WTC11 (cell line): Measurements from ENCODE around the gene ARHGAP18. TPM values are rescaled to one million over a fixed set of nuclear protein-coding genes. Genes with fewer than 3 reads are reported as not detected.

ENCODE experiments used
- ATAC-seq: fragments of 200-7000 bp; cut with Tn5 transposase; 2 replicates; pipeline ENCODE4 v1.10.0; 2021; ENCODE audit warnings: mild to moderate bottlenecking, moderate library complexity
- CTCF ChIA-PET: fragments of 300-600 bp; sonication (Branson Sonifier 250); formaldehyde crosslinking; loops from one replicate; lab custom pipeline; 2021; ENCODE audit warnings: antibody characterized with exemption; lab: Charles Lee
- POLR2A ChIA-PET: fragments of 350-600 bp; sonication (Branson Sonifier 250); formaldehyde crosslinking; loops from one replicate; lab custom pipeline; 2021; ENCODE audit warnings: antibody characterized with exemption; lab: Charles Lee
- DNase-seq: peaks from one replicate; pipeline ENCODE4 v3.0.0; 2021; ENCODE audit warnings: low spot score
- H3K27ac Mint-ChIP-seq: 2 replicates; pipeline ENCODE4 v1.8.0; 2021; ENCODE audit warnings: mixed read lengths
- H3K27me3 Mint-ChIP-seq: 2 replicates; pipeline ENCODE4 v1.8.0; 2021; ENCODE audit warnings: low read depth, mild to moderate bottlenecking, moderate library complexity, mixed read lengths
- H3K36me3 Mint-ChIP-seq: 2 replicates; pipeline ENCODE4 v1.8.0; 2021; ENCODE audit warnings: mixed read lengths
- H3K4me1 Mint-ChIP-seq: 2 replicates; pipeline ENCODE4 v1.8.0; 2022; ENCODE audit warnings: mixed read lengths
- H3K4me3 Mint-ChIP-seq: 2 replicates; pipeline ENCODE4 v1.8.0; 2021; ENCODE audit warnings: mild to moderate bottlenecking, moderate library complexity, mixed read lengths
- H3K9me3 Mint-ChIP-seq: 2 replicates; pipeline ENCODE4 v1.8.0; 2021; ENCODE audit warnings: mixed read lengths
- AFF4 ChIP-seq: sonication (generic); formaldehyde crosslinking; IDR thresholded peaks from 2 replicates; pipeline ENCODE4 v1.8.1; 2023; ENCODE audit warnings: mild to moderate bottlenecking, missing genetic modification reagents, borderline replicate concordance
- CBFB ChIP-seq: sonication (generic); formaldehyde crosslinking; IDR thresholded peaks from 2 replicates; pipeline ENCODE4 v1.8.1; 2022; ENCODE audit warnings: mild to moderate bottlenecking, low read depth, missing genetic modification reagents
- CREM ChIP-seq: sonication (generic); formaldehyde crosslinking; IDR thresholded peaks from 2 replicates; pipeline ENCODE4 v1.8.1; 2022; ENCODE audit warnings: mild to moderate bottlenecking, missing genetic modification reagents, moderate library complexity
- CTCF ChIP-seq: fragments of 200-600 bp; IDR thresholded peaks from 2 replicates; pipeline ENCODE4 v1.8.0; 2022; ENCODE audit warnings: antibody characterized with exemption
- E2F5 ChIP-seq: sonication (generic); formaldehyde crosslinking; IDR thresholded peaks from 2 replicates; pipeline ENCODE4 v1.8.1; 2022; ENCODE audit warnings: mild to moderate bottlenecking, moderate library complexity, missing genetic modification reagents
- ELF4 ChIP-seq: sonication (generic); formaldehyde crosslinking; IDR thresholded peaks from 2 replicates; pipeline ENCODE4 v1.8.1; 2022; ENCODE audit warnings: low read depth, mild to moderate bottlenecking, moderate library complexity, missing genetic modification reagents
- EMX1 ChIP-seq: fragments of 250-450 bp; sonication (Bioruptor Pico); IDR thresholded peaks from 2 replicates; pipeline ENCODE4 v1.8.0; 2021; ENCODE audit warnings: mild to moderate bottlenecking
- ESRRA ChIP-seq: sonication (generic); formaldehyde crosslinking; IDR thresholded peaks from 2 replicates; pipeline ENCODE4 v1.8.1; 2022; ENCODE audit warnings: mild to moderate bottlenecking, missing genetic modification reagents, borderline replicate concordance
- ETV6 ChIP-seq: sonication (generic); formaldehyde crosslinking; IDR thresholded peaks from 2 replicates; pipeline ENCODE4 v1.8.1; 2022; ENCODE audit warnings: mild to moderate bottlenecking, missing genetic modification reagents
- FOXJ3 ChIP-seq: sonication (generic); formaldehyde crosslinking; IDR thresholded peaks from 2 replicates; pipeline ENCODE4 v1.9.0; 2021; ENCODE audit warnings: missing genetic modification reagents, mild to moderate bottlenecking, borderline replicate concordance
- FOXP1 ChIP-seq: sonication (generic); formaldehyde crosslinking; IDR thresholded peaks from 2 replicates; pipeline ENCODE4 v1.8.0; 2022; ENCODE audit warnings: missing genetic modification reagents, mild to moderate bottlenecking, moderate library complexity, borderline replicate concordance
- GABPB1 ChIP-seq: sonication (generic); formaldehyde crosslinking; IDR thresholded peaks from 2 replicates; pipeline ENCODE4 v1.8.1; 2023; ENCODE audit warnings: mild to moderate bottlenecking, missing genetic modification reagents
- IRF1 ChIP-seq: sonication (generic); formaldehyde crosslinking; IDR thresholded peaks from 2 replicates; pipeline ENCODE4 v1.8.0; 2023; ENCODE audit warnings: missing genetic modification reagents
- JUN ChIP-seq: sonication (generic); formaldehyde crosslinking; IDR thresholded peaks from 2 replicates; pipeline ENCODE4 v1.8.0; 2023; ENCODE audit warnings: mild to moderate bottlenecking, missing genetic modification reagents
- MXD4 ChIP-seq: fragments of 250-450 bp; sonication (Bioruptor Pico); IDR thresholded peaks from 2 replicates; pipeline ENCODE4 v1.8.0; 2021; ENCODE audit warnings: mild to moderate bottlenecking, moderate library complexity, borderline replicate concordance
- MYBL2 ChIP-seq: sonication (generic); formaldehyde crosslinking; IDR thresholded peaks from 2 replicates; pipeline ENCODE4 v1.8.1; 2023; ENCODE audit warnings: mild to moderate bottlenecking, moderate library complexity, missing genetic modification reagents
- NFATC4 ChIP-seq: fragments of 250-450 bp; sonication (Bioruptor Pico); IDR thresholded peaks from 2 replicates; pipeline ENCODE4 v1.9.0; 2021; ENCODE audit warnings: mild to moderate bottlenecking
- NR1H2 ChIP-seq: sonication (generic); formaldehyde crosslinking; IDR thresholded peaks from 2 replicates; pipeline ENCODE4 v1.9.0; 2021; ENCODE audit warnings: mild to moderate bottlenecking, moderate library complexity, missing genetic modification reagents
- PREB ChIP-seq: sonication (generic); formaldehyde crosslinking; IDR thresholded peaks from 2 replicates; pipeline ENCODE4 v1.8.1; 2022; ENCODE audit warnings: mild to moderate bottlenecking, missing genetic modification reagents, moderate library complexity, borderline replicate concordance
- SOX15 ChIP-seq: fragments of 250-450 bp; sonication (Bioruptor Pico); IDR thresholded peaks from 2 replicates; pipeline ENCODE4 v1.9.0; 2021; ENCODE audit warnings: mild to moderate bottlenecking
- TEAD4 ChIP-seq: sonication (generic); formaldehyde crosslinking; IDR thresholded peaks from 2 replicates; pipeline ENCODE4 v1.8.0; 2022; ENCODE audit warnings: mild to moderate bottlenecking, missing genetic modification reagents
- ZNF219 ChIP-seq: sonication (generic); formaldehyde crosslinking; IDR thresholded peaks from 2 replicates; pipeline ENCODE4 v1.8.0; 2023; ENCODE audit warnings: missing genetic modification reagents, mild to moderate bottlenecking, borderline replicate concordance
- ZNF416 ChIP-seq: fragments of 250-450 bp; sonication (Bioruptor Pico); IDR thresholded peaks from 2 replicates; pipeline ENCODE4 v1.9.0; 2021; ENCODE audit warnings: mild to moderate bottlenecking, inconsistent platforms
- ZNF512 ChIP-seq: sonication (generic); formaldehyde crosslinking; IDR thresholded peaks from 2 replicates; pipeline ENCODE4 v1.8.1; 2022; ENCODE audit warnings: missing genetic modification reagents, borderline replicate concordance
- ZNF671 ChIP-seq: fragments of 250-450 bp; sonication (Bioruptor Pico); IDR thresholded peaks from 2 replicates; pipeline ENCODE4 v1.8.0; 2021; ENCODE audit warnings: mild to moderate bottlenecking
- total RNA-seq: library from RNA; stranded (reverse); gene quantifications from 3 replicates; pipeline ENCODE4 v1.2.3, GENCODE V29; 2021

The ARHGAP18 gene
- total RNA-seq, 1 experiment from 2014 or later: 4.6 TPM

GRCh38 chr6:129753422-129753821, 43.4 kb upstream of the ARHGAP18 start (continued):
- TF ChIP-seq ELF4 (CRISPR knock-in tag): no peak
- no peak for TF ChIP-seq JUN (CRISPR knock-in tag)
- no peak for TF ChIP-seq CBFB (CRISPR knock-in tag)
- no peak for TF ChIP-seq ZNF512 (CRISPR knock-in tag)
- no peak for TF ChIP-seq ZNF219 (CRISPR knock-in tag)

GRCh38 chr6:129751384-129751783, 41.4 kb upstream of the ARHGAP18 start:
- ChIA-PET POLR2A (no interaction called here), CTCF (no interaction called here)
- no peak for DNase-seq
- H3K4me3 Mint-ChIP-seq: no peak overlapping the region
- H3K9me3 Mint-ChIP-seq: no peaks in the 10 kb centered on the region
- H3K4me1 Mint-ChIP-seq: peaks cover 6% of the 10 kb centered on the region; the same call in 1 of the 2 replicates
- TF ChIP-seq AFF4 (no peak), FOXJ3 (CRISPR knock-in tag) (no peak), CTCF (no peak), SOX15 (CRISPR knock-in tag) (no peak), TEAD4 (no peak), FOXP1 (CRISPR knock-in tag) (no peak)
- ATAC-seq: no peak
- no peaks in the 10 kb centered on the region for H3K27me3 Mint-ChIP-seq
- no peak overlapping the region for H3K27ac Mint-ChIP-seq
- no peaks in the 10 kb centered on the region for H3K36me3 Mint-ChIP-seq

GRCh38 chr6:129750360-129750759, 40.4 kb upstream of the ARHGAP18 start:
- TF ChIP-seq CREM (CRISPR knock-in tag) (no peak), PREB (CRISPR knock-in tag) (no peak), EMX1 (CRISPR knock-in tag) (no peak), MXD4 (CRISPR knock-in tag) (no peak), ZNF416 (CRISPR knock-in tag) (no peak), ESRRA (CRISPR knock-in tag) (no peak), IRF1 (CRISPR knock-in tag) (no peak), GABPB1 (CRISPR knock-in tag) (no peak), MYBL2 (CRISPR knock-in tag) (no peak), E2F5 (CRISPR knock-in tag) (no peak), CBFB (CRISPR knock-in tag) (no peak), NR1H2 (no peak), NFATC4 (no peak), ETV6 (CRISPR knock-in tag) (no peak), ZNF671 (no peak)

More at GRCh38 chr6:129750360-129750759, 40.4 kb upstream of the ARHGAP18 start:
- Mint-ChIP-seq H3K4me3 (no peak overlapping the region), H3K27ac (no peak overlapping the region), H3K27me3 (no peaks in the 10 kb centered on the region), H3K9me3 (no peaks in the 10 kb centered on the region), H3K36me3 (no peaks in the 10 kb centered on the region), H3K4me1 (peaks cover 6% of the 10 kb centered on the region; the same call in 1 of the 2 replicates)
- ATAC-seq (no peak), DNase-seq (no peak)
- ChIA-PET CTCF (interaction anchor here (1.0 kb wide), 1 partner anchor 271 kb away, joined by 3 read pairs; no protein-coding TSS in a partner anchor), POLR2A (no interaction called here)
